Measurements from ENCODE around the gene ITM2C. TPM values are rescaled to one million over a fixed set of nuclear protein-coding genes. Genes with fewer than 3 reads are reported as not detected.

ITM2C gene
- polyA plus RNA-seq, 3 donors = 1.4 to 3.2 (median 2.9) TPM

DNA sequence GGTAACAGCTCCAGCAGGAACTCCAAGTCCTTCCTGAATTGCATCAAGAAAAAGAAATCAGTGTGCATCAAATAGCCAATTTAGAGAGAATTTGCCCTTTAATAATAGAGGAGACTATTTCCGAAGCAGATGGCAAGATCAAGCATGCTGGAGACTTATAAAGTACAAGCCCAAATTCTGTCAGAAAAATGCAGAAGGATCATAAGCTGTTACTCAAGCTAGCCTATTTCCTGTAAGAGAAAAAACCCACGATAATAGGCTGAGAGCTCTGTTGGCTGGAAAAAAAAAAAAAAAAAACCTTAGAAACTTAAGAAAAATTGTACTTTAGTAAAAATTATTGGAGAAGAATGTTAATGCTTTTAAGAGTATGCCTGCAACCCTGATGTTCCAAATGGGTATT, 24.4 kb upstream of the ITM2C start:
- Histone ChIP-seq H3K9me3 (replicated peaks in 1 of 2; ENCODE audit: control insufficient read depth in 1 of 2, insufficient read depth in 1 of 2, low read length in 2 of 2) (peaks cover 0 to 13% of the 10 kb centered on the region in 2 donors), H3K36me3 (replicated peaks in 1 of 2; ENCODE audit: control insufficient read depth in 1 of 2, insufficient read depth in 2 of 2, low read length in 2 of 2) (no peaks in the 10 kb centered on the region), H3K27me3 (ENCODE audit: control insufficient read depth in 2 of 2, insufficient read depth in 2 of 2, low read length in 2 of 2) (no peaks in the 10 kb centered on the region), H3K4me3 (replicated peaks in 1 of 3; ENCODE audit: low read depth in 2 of 3, low read length in 3 of 3) (no peak overlapping the region), H4K20me1 (ENCODE audit: insufficient read depth, low read length) (no peaks in the 10 kb centered on the region), H3K4me2 (replicated peaks; ENCODE audit: extremely low read depth, low read length, poor library complexity, severe bottlenecking) (no peak overlapping the region), H3K79me2 (ENCODE audit: insufficient read depth, low read length) (no peaks in the 10 kb centered on the region), H3K27ac (ENCODE audit: low read depth in 1 of 2, low read length in 2 of 2) (no peak overlapping the region), H3K4me1 (ENCODE audit: control insufficient read depth in 1 of 2, insufficient read depth in 2 of 2, low read length in 2 of 2) (peaks cover 0 to 3% of the 10 kb centered on the region in 2 donors), H2AFZ (ENCODE audit: insufficient read depth, low read depth, low read length, poor library complexity, severe bottlenecking) (no peak overlapping the region), H3K9ac (ENCODE audit: insufficient read depth, low read length, poor library complexity, severe bottlenecking) (no peak overlapping the region)
- H3K4me1 Mint-ChIP-seq = peaks cover 9% of the 10 kb centered on the region
- no CpG with 5 or more reads among the region's 2 CpGs for WGBS (ENCODE audit: insufficient coverage)
- TF ChIP-seq, protein P1, sequence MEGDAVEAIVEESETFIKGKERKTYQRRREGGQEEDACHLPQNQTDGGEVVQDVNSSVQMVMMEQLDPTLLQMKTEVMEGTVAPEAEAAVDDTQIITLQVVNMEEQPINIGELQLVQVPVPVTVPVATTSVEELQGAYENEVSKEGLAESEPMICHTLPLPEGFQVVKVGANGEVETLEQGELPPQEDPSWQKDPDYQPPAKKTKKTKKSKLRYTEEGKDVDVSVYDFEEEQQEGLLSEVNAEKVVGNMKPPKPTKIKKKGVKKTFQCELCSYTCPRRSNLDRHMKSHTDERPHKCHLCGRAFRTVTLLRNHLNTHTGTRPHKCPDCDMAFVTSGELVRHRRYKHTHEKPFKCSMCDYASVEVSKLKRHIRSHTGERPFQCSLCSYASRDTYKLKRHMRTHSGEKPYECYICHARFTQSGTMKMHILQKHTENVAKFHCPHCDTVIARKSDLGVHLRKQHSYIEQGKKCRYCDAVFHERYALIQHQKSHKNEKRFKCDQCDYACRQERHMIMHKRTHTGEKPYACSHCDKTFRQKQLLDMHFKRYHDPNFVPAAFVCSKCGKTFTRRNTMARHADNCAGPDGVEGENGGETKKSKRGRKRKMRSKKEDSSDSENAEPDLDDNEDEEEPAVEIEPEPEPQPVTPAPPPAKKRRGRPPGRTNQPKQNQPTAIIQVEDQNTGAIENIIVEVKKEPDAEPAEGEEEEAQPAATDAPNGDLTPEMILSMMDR (IDR thresholded peaks at IDR 0.05) = no peak
- H3K27ac Mint-ChIP-seq = no peak overlapping the region
- no peak for DNase-seq
- H3K4me3 Mint-ChIP-seq = no peak overlapping the region
- H3K9me3 Mint-ChIP-seq = peaks cover 5 to 19% (median 10%) of the 10 kb centered on the region in 7 donors
- intact Hi-C loops (cut with micrococcal nuclease) = no loop called here
- H3K36me3 Mint-ChIP-seq = peaks cover 0 to 2% of the 10 kb centered on the region in 2 donors
- H3K27me3 Mint-ChIP-seq (ENCODE audit: low read depth in 3 of 3) = peaks cover 0 to 3% (median 2%) of the 10 kb centered on the region in 3 donors

DNA sequence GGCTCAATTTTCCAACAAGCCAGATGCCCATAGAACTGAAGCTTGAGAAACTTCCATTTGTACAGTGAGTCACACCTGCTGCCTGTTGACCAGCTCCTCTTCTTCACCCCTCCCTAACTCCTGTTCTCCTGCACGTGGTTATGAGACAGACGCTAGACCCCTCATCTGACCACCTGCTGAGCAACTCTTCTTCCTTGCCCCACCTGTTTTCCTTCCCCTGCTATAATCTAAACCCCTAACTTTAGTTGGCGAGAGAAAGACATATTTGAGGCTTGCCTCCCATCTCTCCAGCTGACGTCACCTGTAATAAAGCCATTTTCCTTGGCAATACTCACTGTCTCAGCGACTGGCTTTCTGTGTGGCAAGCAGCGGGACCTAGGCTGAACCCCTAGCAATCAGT, 22.3 kb upstream of the ITM2C start:
- Histone ChIP-seq H3K9ac (ENCODE audit: insufficient read depth, low read length, poor library complexity, severe bottlenecking) (no peak overlapping the region), H3K4me2 (replicated peaks; ENCODE audit: extremely low read depth, low read length, poor library complexity, severe bottlenecking) (no peak overlapping the region), H3K4me3 (replicated peaks in 1 of 3; ENCODE audit: low read depth in 2 of 3, low read length in 3 of 3) (no peak overlapping the region), H3K4me1 (ENCODE audit: control insufficient read depth in 1 of 2, insufficient read depth in 2 of 2, low read length in 2 of 2) (peaks cover under 1 to 3% of the 10 kb centered on the region in 2 donors), H3K27me3 (ENCODE audit: control insufficient read depth in 2 of 2, insufficient read depth in 2 of 2, low read length in 2 of 2) (no peaks in the 10 kb centered on the region), H3K36me3 (replicated peaks in 1 of 2; ENCODE audit: control insufficient read depth in 1 of 2, insufficient read depth in 2 of 2, low read length in 2 of 2) (no peaks in the 10 kb centered on the region), H2AFZ (ENCODE audit: insufficient read depth, low read depth, low read length, poor library complexity, severe bottlenecking) (no peak overlapping the region), H3K9me3 (replicated peaks in 1 of 2; ENCODE audit: control insufficient read depth in 1 of 2, insufficient read depth in 1 of 2, low read length in 2 of 2) (peaks cover 0 to 13% of the 10 kb centered on the region in 2 donors), H4K20me1 (ENCODE audit: insufficient read depth, low read length) (no peaks in the 10 kb centered on the region), H3K27ac (ENCODE audit: low read depth in 1 of 2, low read length in 2 of 2) (no peak overlapping the region), H3K79me2 (ENCODE audit: insufficient read depth, low read length) (no peaks in the 10 kb centered on the region)
- DNase-seq = no peak
- TF ChIP-seq, protein P1 (IDR thresholded peaks at IDR 0.05) = no peak
- peaks cover 9% of the 10 kb centered on the region for H3K4me1 Mint-ChIP-seq
- no peak overlapping the region for H3K27ac Mint-ChIP-seq
- 84% methylated on average over 3 of the region's 6 CpGs for WGBS (ENCODE audit: insufficient coverage)
- no peak overlapping the region for H3K4me3 Mint-ChIP-seq
- peaks cover 0 to 2% of the 10 kb centered on the region in 2 donors for H3K36me3 Mint-ChIP-seq
- peaks cover 3 to 5% (median 4%) of the 10 kb centered on the region in 3 donors for H3K27me3 Mint-ChIP-seq (ENCODE audit: low read depth in 3 of 3)
- peaks cover 5 to 18% (median 11%) of the 10 kb centered on the region in 7 donors for H3K9me3 Mint-ChIP-seq
- intact Hi-C loops (cut with micrococcal nuclease) = no loop called here

Measured in CD14-positive monocyte (primary cell).